ENCODE data around the gene TUG1. TPM values are rescaled to one million over a fixed set of nuclear protein-coding genes. Genes with fewer than 3 reads are reported as not detected.

Gene TUG1
- total and polyA plus RNA-seq, 8 donors, result 18.2 to 49.1 (median 23.0) TPM

DNA sequence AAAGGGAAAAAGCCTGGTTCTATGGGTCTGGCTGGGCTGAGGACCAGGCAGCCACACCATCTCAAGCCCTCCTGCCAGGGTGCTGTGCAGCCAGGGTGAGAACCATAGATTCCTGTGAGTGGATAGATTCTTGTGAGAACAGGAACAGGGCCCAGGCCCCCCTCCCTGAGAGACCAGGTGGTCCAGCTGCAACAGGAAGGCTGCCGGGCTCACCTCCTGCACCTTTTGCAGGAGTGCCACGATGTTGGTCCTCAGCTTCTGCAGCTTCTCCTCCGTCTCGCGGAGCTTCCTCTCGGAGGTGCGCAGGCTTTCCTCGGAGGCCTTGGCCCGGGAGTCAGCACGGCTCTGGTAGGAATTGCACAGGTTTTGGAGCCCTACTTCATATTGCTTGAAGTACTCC lies 41.3 kb upstream of the TUG1 start:
- Histone ChIP-seq H3K4me1 (no peaks in the 10 kb centered on the region), H3K27ac (no peak overlapping the region), H3K36me3 (peaks cover 3 to 39% (median 21%) of the 10 kb centered on the region in 3 donors), H3K27me3 (no peaks in the 10 kb centered on the region), H3K4me3 (no peak overlapping the region), H3K9me3 (no peaks in the 10 kb centered on the region)
- ATAC-seq, result no peak
- FAIRE-seq, result no peak
- 93 to 95% methylated on average over 8 to 10 of the region's 10 CpGs for WGBS, 2 donors
- DNase-seq, result no peak
- TF ChIP-seq, protein P1, sequence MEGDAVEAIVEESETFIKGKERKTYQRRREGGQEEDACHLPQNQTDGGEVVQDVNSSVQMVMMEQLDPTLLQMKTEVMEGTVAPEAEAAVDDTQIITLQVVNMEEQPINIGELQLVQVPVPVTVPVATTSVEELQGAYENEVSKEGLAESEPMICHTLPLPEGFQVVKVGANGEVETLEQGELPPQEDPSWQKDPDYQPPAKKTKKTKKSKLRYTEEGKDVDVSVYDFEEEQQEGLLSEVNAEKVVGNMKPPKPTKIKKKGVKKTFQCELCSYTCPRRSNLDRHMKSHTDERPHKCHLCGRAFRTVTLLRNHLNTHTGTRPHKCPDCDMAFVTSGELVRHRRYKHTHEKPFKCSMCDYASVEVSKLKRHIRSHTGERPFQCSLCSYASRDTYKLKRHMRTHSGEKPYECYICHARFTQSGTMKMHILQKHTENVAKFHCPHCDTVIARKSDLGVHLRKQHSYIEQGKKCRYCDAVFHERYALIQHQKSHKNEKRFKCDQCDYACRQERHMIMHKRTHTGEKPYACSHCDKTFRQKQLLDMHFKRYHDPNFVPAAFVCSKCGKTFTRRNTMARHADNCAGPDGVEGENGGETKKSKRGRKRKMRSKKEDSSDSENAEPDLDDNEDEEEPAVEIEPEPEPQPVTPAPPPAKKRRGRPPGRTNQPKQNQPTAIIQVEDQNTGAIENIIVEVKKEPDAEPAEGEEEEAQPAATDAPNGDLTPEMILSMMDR (IDR thresholded peaks at IDR 0.05), result no peak
- intact Hi-C loops (cut with DNase I), result loop anchor here in 1 of 3 donors (10.0 kb wide), 1 partner anchor 163 kb away; no protein-coding TSS in a partner anchor

- no peaks in the 10 kb centered on the region for H3K27me3 ChIP-seq
- no peak for ATAC-seq
Measured at GRCh38 chr22:30928401-30928800, 40.7 kb upstream of the TUG1 start.

GRCh38 chr22:30930228-30930627 lies 38.8 kb upstream of the TUG1 start:
- no peaks in the 10 kb centered on the region for H3K27me3 ChIP-seq
- FAIRE-seq, result no peak
- H3K4me3 ChIP-seq, result no peak overlapping the region
- WGBS, 2 donors, result 93 to 94% methylated on average over 3 of the region's 3 CpGs
- no peaks in the 10 kb centered on the region for H3K4me1 ChIP-seq
- TF ChIP-seq, protein P1 (IDR thresholded peaks at IDR 0.05), result no peak
- peaks cover 3 to 64% (median 38%) of the 10 kb centered on the region in 3 donors for H3K36me3 ChIP-seq
- H3K9me3 ChIP-seq, result no peaks in the 10 kb centered on the region
- DNase-seq, result no peak
- no peak for ATAC-seq
- no peak overlapping the region for H3K27ac ChIP-seq
- intact Hi-C loops (cut with DNase I), result no loop called here

More at GRCh38 chr22:30928401-30928800, 40.7 kb upstream of the TUG1 start:
- TF ChIP-seq, protein P1 (IDR thresholded peaks at IDR 0.05), result no peak
- intact Hi-C loops (cut with DNase I), result loop anchor here in 1 of 3 donors (10.0 kb wide), 1 partner anchor 164 kb away; no protein-coding TSS in a partner anchor
- H3K4me3 ChIP-seq, result no peak overlapping the region
- no peaks in the 10 kb centered on the region for H3K4me1 ChIP-seq
- H3K36me3 ChIP-seq, result peaks cover 3 to 45% (median 21%) of the 10 kb centered on the region in 3 donors
- no peaks in the 10 kb centered on the region for H3K9me3 ChIP-seq
- no peak overlapping the region for H3K27ac ChIP-seq
- 92 to 95% methylated on average over 6 of the region's 6 CpGs for WGBS, 2 donors
- FAIRE-seq (no peak), DNase-seq (no peak)

GRCh38 chr22:30931541-30932300 lies 37.3 kb upstream of the TUG1 start:
- Histone ChIP-seq H3K4me3 (no peak overlapping the region), H3K27me3 (no peaks in the 10 kb centered on the region), H3K4me1 (no peaks in the 10 kb centered on the region), H3K9me3 (no peaks in the 10 kb centered on the region), H3K36me3 (peaks cover 3 to 73% (median 45%) of the 10 kb centered on the region in 3 donors), H3K27ac (no peak overlapping the region)
- TF ChIP-seq, protein P1 (IDR thresholded peaks at IDR 0.05), result no peak
- no peak for ATAC-seq
- intact Hi-C loops (cut with DNase I), result no loop called here
- FAIRE-seq, result no peak
- no peak for DNase-seq
- 92 to 94% methylated on average over 4 of the region's 4 CpGs for WGBS, 2 donors

DNA sequence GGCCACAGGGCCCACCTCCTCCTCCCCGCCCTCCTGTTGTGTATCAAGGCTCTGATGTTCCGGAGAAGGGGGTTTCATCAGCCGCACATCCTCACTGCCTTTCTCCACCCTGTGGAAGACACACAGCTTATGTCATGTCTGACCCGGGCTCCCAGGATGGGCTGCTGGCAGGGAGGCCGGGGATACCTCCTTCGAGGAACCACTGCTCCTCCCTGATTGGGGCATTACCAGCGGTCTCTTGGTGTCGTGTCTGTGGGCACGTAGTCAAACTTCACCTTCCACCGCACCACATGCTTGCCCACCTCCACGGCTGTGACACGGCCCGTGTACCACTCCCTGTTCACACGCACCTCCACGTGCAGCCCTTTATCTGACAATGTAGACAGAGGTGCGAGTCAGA lies 36.4 kb upstream of the TUG1 start:
- intact Hi-C loops (cut with DNase I), result no loop called here
- no peak for DNase-seq
- Histone ChIP-seq H3K4me3 (no peak overlapping the region), H3K4me1 (no peaks in the 10 kb centered on the region), H3K9me3 (no peaks in the 10 kb centered on the region), H3K36me3 (peaks cover 8 to 73% (median 51%) of the 10 kb centered on the region in 3 donors), H3K27me3 (no peaks in the 10 kb centered on the region), H3K27ac (no peak overlapping the region)
- ATAC-seq, result no peak
- FAIRE-seq, result no peak
- WGBS, 2 donors, result 94 to 95% methylated on average over 16 of the region's 16 CpGs
- TF ChIP-seq, protein P1 (IDR thresholded peaks at IDR 0.05), result no peak
